Esophagus muscularis mucosa (tissue), 4 donors: Measurements from ENCODE around the gene C16orf86. TPM values are rescaled to one million over a fixed set of nuclear protein-coding genes. Genes with fewer than 3 reads are reported as not detected.

Experiments
- DNase-seq: peaks from one replicate; pipeline ENCODE4 v3.0.0-alpha.2; 2017; ENCODE audit errors: extremely low spot score
- H3K27ac ChIP-seq, 4 donors: fragments of 200-600 bp; sonication (generic); replicated peaks in 1 of 4; 1 replicate in 3 of 4; 2 replicates in 1 of 4; pipeline ENCODE4 v1.5.1; 2016 to 2019; ENCODE audit warnings: mild to moderate bottlenecking in 1 of 4
- H3K27me3 ChIP-seq, 4 donors: fragments of 200-600 bp; sonication (generic); one replicate each; pipeline versions ENCODE4 v1.5.1 to v1.6.0; 2016 to 2019
- H3K36me3 ChIP-seq, 4 donors: fragments of 200-600 bp; sonication (generic); one replicate each; pipeline ENCODE4 v1.5.1; 2016 to 2019
- H3K4me1 ChIP-seq, 4 donors: fragments of 200-600 bp; sonication (generic); one replicate each; pipeline ENCODE4 v1.5.1; 2016 to 2019
- H3K4me3 ChIP-seq, 4 donors: fragments of 200-600 bp; sonication (generic); 1 replicate in 2 of 4; 2 replicates in 2 of 4; pipeline ENCODE4 v1.5.1; 2016 to 2019; ENCODE audit warnings: mild to moderate bottlenecking in 4 of 4, moderate library complexity in 1 of 4
- H3K9me3 ChIP-seq, 4 donors: fragments of 200-600 bp; sonication (generic); 1 replicate in 3 of 4; 2 replicates in 1 of 4; pipeline ENCODE4 v1.5.1; 2016 to 2019
- EP300 ChIP-seq: sonication (generic); formaldehyde crosslinking; IDR thresholded peaks from one replicate; pipeline ENCODE4 v1.6.1; 2017; ENCODE audit warnings: antibody characterized with exemption
- POLR2A ChIP-seq: fragments of 450-650 bp; IDR thresholded peaks from one replicate; pipeline ENCODE4 v1.6.1; 2017; ENCODE audit warnings: antibody characterized with exemption, moderate library complexity, mild to moderate bottlenecking, low read depth
- POLR2AphosphoS5 ChIP-seq, 2 donors: sonication (generic); formaldehyde crosslinking; IDR thresholded peaks; one replicate each; pipeline ENCODE4 v1.6.1; 2017; ENCODE audit warnings: antibody characterized with exemption in 2 of 2
- WGBS: methylation state at CpG from one replicate; pipeline ENCODE4 v1.1.5; 2018; 5-methylcytosine and 5-hydroxymethylcytosine counted together
- intact Hi-C: fragments of 100-400 bp; cut with DNase I; formaldehyde crosslinking; loops from one replicate; pipeline ENCODE4 v1.15.1; 2023
- total RNA-seq, 4 donors: library from RNA; depleted of rRNA; stranded (reverse); fragments of >200 nt; gene quantifications; one replicate each; pipeline versions ENCODE4 v1.1.0 to v1.2.1, GENCODE V29; 2016
- TF ChIP-seq, protein P1 (sequence below), 3 experiments: fragments of 200-600 bp in 2 of 3; fragments of 450-650 bp in 1 of 3; sonication (generic) in 2 of 3; IDR thresholded peaks; one replicate each; pipeline ENCODE4 v1.5.1; 2017 to 2019; ENCODE audit warnings: antibody characterized with exemption in 3 of 3, mild to moderate bottlenecking in 2 of 3, moderate library complexity in 1 of 3

C16orf86 gene
- total RNA-seq, 4 donors from 2014 or later = 5.1 to 15.6 (median 9.1) TPM

DNA sequence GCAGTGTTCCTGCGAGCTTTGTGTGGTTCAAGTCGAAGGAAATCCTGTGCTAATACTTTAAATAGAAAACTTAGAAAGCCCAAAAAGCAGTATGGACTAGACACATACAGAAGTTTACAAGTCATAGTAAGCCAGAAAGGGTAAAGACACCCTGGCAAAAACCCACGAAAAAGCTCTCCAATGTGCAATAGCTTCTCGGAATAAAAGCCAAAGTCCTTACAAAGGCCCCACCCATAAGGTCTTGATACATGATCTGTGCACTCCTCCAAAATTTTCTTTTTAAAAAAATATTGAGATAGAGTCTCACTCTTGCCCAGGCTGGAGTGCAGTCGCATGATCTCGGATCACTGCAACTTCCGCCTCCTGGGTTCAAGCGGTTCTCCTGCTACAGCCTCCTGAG lies 10.3 kb downstream of the C16orf86 start:
- TF ChIP-seq POLR2AphosphoS5 (IDR thresholded peaks at IDR 0.05) = no peak
- no peak for TF ChIP-seq EP300
- no peak for TF ChIP-seq POLR2A
- TF ChIP-seq, protein P1, sequence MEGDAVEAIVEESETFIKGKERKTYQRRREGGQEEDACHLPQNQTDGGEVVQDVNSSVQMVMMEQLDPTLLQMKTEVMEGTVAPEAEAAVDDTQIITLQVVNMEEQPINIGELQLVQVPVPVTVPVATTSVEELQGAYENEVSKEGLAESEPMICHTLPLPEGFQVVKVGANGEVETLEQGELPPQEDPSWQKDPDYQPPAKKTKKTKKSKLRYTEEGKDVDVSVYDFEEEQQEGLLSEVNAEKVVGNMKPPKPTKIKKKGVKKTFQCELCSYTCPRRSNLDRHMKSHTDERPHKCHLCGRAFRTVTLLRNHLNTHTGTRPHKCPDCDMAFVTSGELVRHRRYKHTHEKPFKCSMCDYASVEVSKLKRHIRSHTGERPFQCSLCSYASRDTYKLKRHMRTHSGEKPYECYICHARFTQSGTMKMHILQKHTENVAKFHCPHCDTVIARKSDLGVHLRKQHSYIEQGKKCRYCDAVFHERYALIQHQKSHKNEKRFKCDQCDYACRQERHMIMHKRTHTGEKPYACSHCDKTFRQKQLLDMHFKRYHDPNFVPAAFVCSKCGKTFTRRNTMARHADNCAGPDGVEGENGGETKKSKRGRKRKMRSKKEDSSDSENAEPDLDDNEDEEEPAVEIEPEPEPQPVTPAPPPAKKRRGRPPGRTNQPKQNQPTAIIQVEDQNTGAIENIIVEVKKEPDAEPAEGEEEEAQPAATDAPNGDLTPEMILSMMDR (IDR thresholded peaks at IDR 0.05) = no peak
- Histone ChIP-seq H3K4me1 (peaks cover 25 to 44% (median 32%) of the 10 kb centered on the region in 4 donors), H3K9me3 (no peaks in the 10 kb centered on the region), H3K27me3 (no peaks in the 10 kb centered on the region), H3K36me3 (peaks cover 0 to 32% (median 15%) of the 10 kb centered on the region in 4 donors), H3K27ac (no peak overlapping the region), H3K4me3 (no peak overlapping the region)
- intact Hi-C loops = no loop called here
- 90% methylated on average over 8 of the region's 8 CpGs for WGBS
- DNase-seq = no peak

DNA sequence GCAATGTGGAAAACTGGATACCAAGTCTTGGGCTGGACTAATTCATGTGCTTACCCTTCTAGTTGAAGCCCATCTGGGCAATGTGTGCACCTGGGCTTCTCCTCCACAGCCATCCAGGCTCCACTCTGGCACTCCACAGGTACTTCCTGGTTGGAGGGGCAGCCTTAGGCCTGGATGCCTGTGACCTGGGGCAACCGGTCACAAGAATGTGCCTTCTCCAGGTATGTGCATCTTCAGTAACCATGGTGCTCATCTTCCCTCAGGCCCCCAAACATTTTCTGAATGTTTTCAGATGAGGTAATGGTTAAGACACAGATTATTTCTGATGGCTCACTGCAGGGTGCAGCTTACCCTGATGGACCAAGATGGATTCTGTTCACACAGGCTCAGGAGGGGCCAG lies 11.1 kb downstream of the C16orf86 start:
- Histone ChIP-seq H3K4me3 (no peak overlapping the region), H3K9me3 (no peaks in the 10 kb centered on the region), H3K36me3 (peaks cover 0 to 35% (median 16%) of the 10 kb centered on the region in 4 donors), H3K27me3 (no peaks in the 10 kb centered on the region), H3K4me1 (peaks cover 22 to 38% (median 27%) of the 10 kb centered on the region in 4 donors), H3K27ac (no peak overlapping the region)
- no peak for DNase-seq
- intact Hi-C loops = no loop called here
- WGBS = 100% methylated on average over 1 of the region's 1 CpG
- TF ChIP-seq, protein P1 (IDR thresholded peaks at IDR 0.05) = no peak
- TF ChIP-seq POLR2A (no peak), POLR2AphosphoS5 (IDR thresholded peaks at IDR 0.05) (no peak), EP300 (no peak)

DNA sequence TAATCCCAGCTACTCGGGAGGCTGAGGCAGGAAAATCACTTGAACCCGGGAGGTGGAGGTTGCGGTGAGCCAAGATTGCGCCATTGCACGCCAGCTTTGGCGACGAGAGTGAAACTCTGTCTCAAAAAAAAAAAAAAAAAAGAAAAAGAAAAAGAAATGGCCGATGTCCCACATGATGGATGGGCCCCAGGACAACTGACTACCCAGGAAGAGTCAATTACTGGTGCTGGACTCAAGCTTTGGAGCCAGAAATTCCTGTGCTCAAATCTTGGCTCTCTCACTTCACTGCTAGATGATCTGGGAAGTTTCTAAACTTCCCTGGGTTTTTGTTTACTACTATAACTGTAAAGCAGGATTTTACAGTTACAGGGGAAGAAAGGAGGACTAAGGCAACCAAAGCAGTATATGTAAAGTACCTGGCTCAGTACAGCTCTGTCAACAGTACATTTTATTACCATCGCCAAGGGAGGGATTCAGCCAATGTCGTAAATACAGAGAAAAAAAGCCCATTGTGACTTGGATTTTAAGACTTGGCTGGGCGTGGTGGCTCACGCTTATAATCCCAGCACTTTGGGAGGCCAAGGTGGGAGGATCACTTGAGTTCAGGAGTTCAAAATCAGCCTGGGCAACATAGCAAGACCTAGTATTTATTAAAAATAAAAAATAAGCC lies 11.9 kb downstream of the C16orf86 start:
- 79% methylated on average over 12 of the region's 12 CpGs for whole genome bisulfite sequencing
- Histone ChIP-seq H3K4me3 (no peak overlapping the region), H3K27ac (no peak overlapping the region), H3K4me1 (peaks cover 14 to 30% (median 20%) of the 10 kb centered on the region in 4 donors), H3K9me3 (no peaks in the 10 kb centered on the region), H3K36me3 (peaks cover 0 to 40% (median 19%) of the 10 kb centered on the region in 4 donors), H3K27me3 (no peaks in the 10 kb centered on the region)
- TF ChIP-seq POLR2AphosphoS5 (IDR thresholded peaks at IDR 0.05) (no peak), POLR2A (no peak)
- intact Hi-C loops = no loop called here
- no peak for DNase-seq

DNA sequence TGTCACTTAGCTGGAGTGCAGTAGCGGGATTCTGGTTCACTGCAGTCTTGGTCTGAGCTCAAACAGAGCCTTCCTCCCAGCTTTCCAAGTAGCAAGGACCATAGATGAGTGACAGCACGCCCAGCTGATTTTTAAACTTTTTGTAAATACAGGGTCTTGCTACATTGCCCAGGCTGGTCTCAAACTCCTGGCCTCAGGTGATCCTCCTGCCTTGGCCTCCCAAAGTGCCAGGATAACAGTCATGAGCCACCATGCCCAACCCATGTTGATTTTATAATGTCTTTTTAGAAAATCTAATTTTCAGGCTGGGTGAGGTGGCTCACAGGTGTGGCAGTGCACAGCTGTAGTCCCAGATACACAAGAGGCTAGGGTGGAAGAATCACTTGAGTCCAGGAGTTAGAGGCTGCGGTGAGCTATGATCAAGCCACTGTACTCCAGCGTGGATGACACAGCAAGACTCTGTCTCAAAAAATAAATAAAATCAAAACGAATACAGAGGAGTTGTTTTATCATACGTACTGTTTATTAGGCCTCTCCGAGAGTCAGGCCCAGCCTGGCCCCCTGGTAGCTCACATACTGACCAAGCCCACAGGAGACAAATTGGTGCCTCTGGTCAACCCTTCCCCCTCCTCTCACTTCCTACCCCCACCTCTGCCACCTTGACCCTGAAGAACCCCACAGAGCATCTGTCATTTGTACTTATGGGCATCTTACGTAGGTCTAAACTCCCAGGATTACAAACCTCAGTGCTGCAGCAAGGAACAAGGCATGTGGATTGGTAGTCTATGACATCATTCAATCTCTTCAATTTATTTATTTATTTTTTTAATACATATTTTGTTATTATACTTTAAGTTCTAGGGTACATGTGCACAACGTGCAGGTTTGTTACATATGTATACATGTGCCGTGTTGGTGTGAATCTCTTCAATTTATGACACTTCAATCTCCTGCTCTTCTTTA lies 13.6 kb downstream of the C16orf86 start:
- 94% methylated on average over 10 of the region's 10 CpGs for WGBS

More for the DNA sequence above, 13.6 kb downstream of the C16orf86 start:
- Histone ChIP-seq H3K27me3 (no peaks in the 10 kb centered on the region), H3K9me3 (no peaks in the 10 kb centered on the region), H3K36me3 (peaks cover 6 to 51% (median 29%) of the 10 kb centered on the region in 4 donors), H3K4me1 (peaks cover 0 to 23% (median 5%) of the 10 kb centered on the region in 4 donors), H3K4me3 (no peak overlapping the region), H3K27ac (no peak overlapping the region)
- intact Hi-C loops = no loop called here
- TF ChIP-seq POLR2AphosphoS5 (IDR thresholded peaks at IDR 0.05) (no peak), EP300 (no peak), POLR2A (no peak)
- TF ChIP-seq, protein P1 (IDR thresholded peaks at IDR 0.05) = no peak
- no peak for DNase-seq
